PC-9 (cell line): ENCODE results near the gene DUSP18. TPM values are rescaled to one million over a fixed set of nuclear protein-coding genes. Genes with fewer than 3 reads are reported as not detected.

Experiments
- BruUV-seq: library from RNA; stranded (reverse); fragments of 400-500 nt; replicated peaks from 2 replicates; lab custom pipeline; 2021; lab: Mats Ljungman, UMichigan
- CTCF ChIA-PET: fragments of 300-600 bp; sonication (Branson Sonifier 250); formaldehyde crosslinking; loops from one replicate; lab custom pipeline; 2022; ENCODE audit warnings: antibody characterized with exemption; lab: Charles Lee
- POLR2A ChIA-PET: fragments of 300-600 bp; sonication (Branson Sonifier 250); formaldehyde crosslinking; loops from one replicate; lab custom pipeline; 2022; ENCODE audit warnings: antibody characterized with exemption; ENCODE audit not compliant: unreplicated experiment; lab: Charles Lee
- DNase-seq, 2 experiments: peaks; one replicate each; pipeline versions ENCODE4 v3.0.0 to v3.0.0-alpha.2; 2015 to 2022; ENCODE audit warnings: mixed read lengths in 1 of 2
- H2AFZ ChIP-seq: fragments of 200-600 bp; sonication (generic); 2 replicates; pipeline ENCODE4 v1.8.1; 2017; ENCODE audit warnings: antibody characterized with exemption
- H3F3A ChIP-seq: fragments of 200-600 bp; sonication (generic); 2 replicates; pipeline ENCODE4 v1.8.1; 2017; ENCODE audit warnings: antibody characterized with exemption, mild to moderate bottlenecking, low read depth; ENCODE audit not compliant: insufficient read depth
- H3K27ac ChIP-seq: fragments of 200-600 bp; sonication (generic); 2 replicates; pipeline ENCODE4 v1.6.1; 2016; ENCODE audit warnings: mixed run types
- H3K27me3 ChIP-seq: fragments of 200-600 bp; sonication (generic); 2 replicates; pipeline ENCODE4 v1.6.1; 2016; ENCODE audit warnings: low read depth, mixed run types; ENCODE audit not compliant: insufficient read depth
- H3K36me3 ChIP-seq: fragments of 200-600 bp; sonication (generic); 2 replicates; pipeline ENCODE4 v1.6.1; 2016; ENCODE audit warnings: low read depth, mixed run types
- H3K4me1 ChIP-seq: fragments of 200-600 bp; sonication (generic); replicated peaks from 2 replicates; pipeline ENCODE4 v1.6.1; 2016; ENCODE audit warnings: mixed run types; ENCODE audit not compliant: insufficient read depth
- H3K4me2 ChIP-seq: fragments of 200-600 bp; sonication (generic); 2 replicates; pipeline ENCODE4 v1.6.1; 2017; ENCODE audit warnings: mixed run types
- H3K4me3 ChIP-seq: fragments of 200-600 bp; sonication (generic); 2 replicates; pipeline ENCODE4 v1.6.1; 2016; ENCODE audit warnings: mixed run types
- H3K79me2 ChIP-seq: fragments of 200-600 bp; sonication (generic); 2 replicates; pipeline ENCODE4 v1.6.1; 2017; ENCODE audit warnings: low read depth, mixed run types
- H3K9me2 ChIP-seq: fragments of 200-600 bp; sonication (generic); 2 replicates; pipeline ENCODE4 v1.8.1; 2017; ENCODE audit warnings: mild to moderate bottlenecking; ENCODE audit not compliant: insufficient read depth
- H3K9me3 ChIP-seq: fragments of 200-600 bp; sonication (generic); 2 replicates; pipeline ENCODE4 v1.8.1; 2016; ENCODE audit warnings: low read depth; ENCODE audit not compliant: insufficient read depth
- H4K20me1 ChIP-seq: fragments of 200-600 bp; sonication (generic); 2 replicates; pipeline ENCODE4 v1.8.1; 2017; ENCODE audit not compliant: insufficient read depth
- EZH2 ChIP-seq: fragments of 200-600 bp; sonication (generic); IDR thresholded peaks from 2 replicates; pipeline ENCODE4 v1.8.0; 2017; ENCODE audit warnings: antibody characterized with exemption, low read depth
- intact Hi-C: fragments of 100-400 bp; cut with micrococcal nuclease; formaldehyde crosslinking; loops from one replicate; pipeline ENCODE4 v1.10.0; 2022; ENCODE audit not compliant: unreplicated experiment
- total RNA-seq: library from RNA; stranded (reverse); gene quantifications from 2 replicates; pipeline ENCODE4 v1.2.3, GENCODE V29; 2021
- TF ChIP-seq, protein P1 (sequence below): fragments of 200-600 bp; sonication (generic); conservative IDR thresholded peaks from 2 replicates; pipeline ENCODE4 v1.6.1; 2017; ENCODE audit warnings: mixed run types, antibody characterized with exemption, mild to moderate bottlenecking, moderate library complexity

The DUSP18 gene
- total RNA-seq, 1 experiment from 2014 or later, result 11.0 TPM

DNA sequence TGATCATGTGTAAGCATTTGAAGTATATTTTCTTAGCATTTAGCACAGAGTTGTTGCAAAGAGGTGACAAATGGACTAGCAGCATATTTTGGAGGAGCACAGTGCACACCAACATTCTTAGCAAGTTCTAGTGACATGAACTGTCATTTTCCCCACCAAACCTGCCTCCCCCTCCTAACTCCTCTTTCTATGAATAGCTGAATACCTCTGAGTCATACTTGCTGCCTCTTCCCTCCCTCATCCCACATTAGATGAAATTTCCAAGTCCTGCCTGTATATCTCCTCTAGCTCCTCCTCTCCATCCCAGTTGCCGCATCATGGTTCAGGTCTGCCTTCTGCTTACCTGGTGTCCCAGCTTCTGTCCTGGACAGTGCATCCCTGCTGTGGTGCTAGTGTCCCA, 34.2 kb upstream of the DUSP18 start:
- POLR2A ChIA-PET, result interaction anchor here (0.5 kb wide), 1 partner anchor 1005 kb away, joined by 3 read pairs; no protein-coding TSS in a partner anchor
- Histone ChIP-seq H3K36me3 (no peaks in the 10 kb centered on the region), H3K9me3 (no peaks in the 10 kb centered on the region), H3K27me3 (no peaks in the 10 kb centered on the region), H3K4me3 (no peak overlapping the region), H3K4me2 (no peak overlapping the region), H3K27ac (no peak overlapping the region), H3K4me1 (peaks cover 13% of the 10 kb centered on the region), H3K79me2 (no peaks in the 10 kb centered on the region), H3K9me2 (no peaks in the 10 kb centered on the region), H4K20me1 (no peaks in the 10 kb centered on the region; the same call in 1 of the 2 replicates), H3F3A (peaks cover 19% of the 10 kb centered on the region), H2AFZ (no peak overlapping the region)
- CTCF ChIA-PET, result interaction anchor here (0.6 kb wide), 1 partner anchor 1298 kb away, joined by 3 read pairs; no protein-coding TSS in a partner anchor
- intact Hi-C loops, result no loop called here
- peak in 1 of 2 experiments; percentile 10 for DNase-seq
- TF ChIP-seq, protein P1, sequence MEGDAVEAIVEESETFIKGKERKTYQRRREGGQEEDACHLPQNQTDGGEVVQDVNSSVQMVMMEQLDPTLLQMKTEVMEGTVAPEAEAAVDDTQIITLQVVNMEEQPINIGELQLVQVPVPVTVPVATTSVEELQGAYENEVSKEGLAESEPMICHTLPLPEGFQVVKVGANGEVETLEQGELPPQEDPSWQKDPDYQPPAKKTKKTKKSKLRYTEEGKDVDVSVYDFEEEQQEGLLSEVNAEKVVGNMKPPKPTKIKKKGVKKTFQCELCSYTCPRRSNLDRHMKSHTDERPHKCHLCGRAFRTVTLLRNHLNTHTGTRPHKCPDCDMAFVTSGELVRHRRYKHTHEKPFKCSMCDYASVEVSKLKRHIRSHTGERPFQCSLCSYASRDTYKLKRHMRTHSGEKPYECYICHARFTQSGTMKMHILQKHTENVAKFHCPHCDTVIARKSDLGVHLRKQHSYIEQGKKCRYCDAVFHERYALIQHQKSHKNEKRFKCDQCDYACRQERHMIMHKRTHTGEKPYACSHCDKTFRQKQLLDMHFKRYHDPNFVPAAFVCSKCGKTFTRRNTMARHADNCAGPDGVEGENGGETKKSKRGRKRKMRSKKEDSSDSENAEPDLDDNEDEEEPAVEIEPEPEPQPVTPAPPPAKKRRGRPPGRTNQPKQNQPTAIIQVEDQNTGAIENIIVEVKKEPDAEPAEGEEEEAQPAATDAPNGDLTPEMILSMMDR, result no peak
- no TSS peak for BruUV-seq

DNA sequence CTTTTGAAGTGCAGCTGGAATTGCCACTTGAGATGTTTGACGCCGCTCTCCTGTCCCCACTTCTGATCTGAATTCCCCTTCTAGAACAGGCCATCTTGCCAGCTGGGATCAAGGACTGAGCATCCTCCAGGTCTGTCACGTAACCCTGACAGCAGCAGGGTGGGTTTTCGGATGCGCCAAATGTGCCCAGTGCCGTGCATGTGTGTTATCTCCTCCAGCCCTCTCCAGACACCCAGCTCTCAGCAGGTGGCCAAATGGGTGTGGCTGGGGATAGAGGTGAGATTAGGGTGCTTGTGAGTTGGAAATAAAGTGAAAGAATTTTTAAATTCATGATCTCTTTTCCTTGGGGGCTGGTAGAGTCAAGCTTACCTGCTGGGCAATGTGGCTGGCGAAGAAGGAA, 30.3 kb upstream of the DUSP18 start:
- peaks cover 18% of the 10 kb centered on the region for H3K4me1 ChIP-seq

DNA sequence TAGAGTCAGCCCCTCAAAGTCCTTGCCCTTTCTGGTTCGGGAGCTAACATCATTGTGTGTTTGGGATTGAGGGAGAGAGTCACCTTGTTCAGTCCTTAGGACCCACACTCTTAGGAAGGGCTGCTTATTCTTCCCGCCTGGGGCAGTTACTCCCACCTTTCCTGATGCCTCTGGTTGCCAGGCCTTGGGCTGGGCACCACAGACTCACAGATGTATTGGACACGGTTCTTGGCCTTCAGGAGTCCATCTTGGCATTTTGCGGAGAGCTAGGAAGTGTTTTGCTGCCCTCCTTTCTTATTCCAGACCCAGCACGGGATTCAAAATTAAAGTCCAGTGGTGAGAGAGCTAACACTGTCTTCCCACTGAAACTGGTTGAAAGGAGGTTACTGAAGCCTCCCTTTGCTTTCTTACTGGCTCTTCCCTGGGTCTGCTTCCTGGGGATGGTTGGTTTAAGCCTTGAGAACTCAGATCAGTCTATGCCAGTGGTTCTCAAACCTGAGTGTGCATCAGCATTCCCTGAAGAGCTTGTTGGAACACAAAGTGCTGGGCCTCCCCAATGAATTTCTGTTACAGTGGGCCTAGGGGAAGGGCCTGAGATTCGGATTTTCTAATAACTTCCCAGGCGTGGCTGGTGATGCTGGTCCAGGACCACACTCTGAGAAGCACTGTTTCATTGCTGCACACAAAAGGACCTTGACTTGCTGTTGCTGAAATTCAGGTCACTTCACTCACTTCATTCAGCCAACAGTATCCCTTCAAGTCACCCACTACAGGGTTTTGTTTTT, 28.4 kb upstream of the DUSP18 start:
- intact Hi-C loops, result loop anchor here (2.0 kb wide), 1 partner anchor 27 kb away; no protein-coding TSS in a partner anchor
- ChIA-PET CTCF (no interaction called here), POLR2A (no interaction called here)
- no peak overlapping the region for H3K4me3 ChIP-seq
- H3K27me3 ChIP-seq, result no peaks in the 10 kb centered on the region
- TF ChIP-seq, protein P1, result no peak
- no peak for TF ChIP-seq EZH2
- peaks cover 10% of the 10 kb centered on the region for H3F3A ChIP-seq
- H3K79me2 ChIP-seq, result no peaks in the 10 kb centered on the region
- H4K20me1 ChIP-seq, result no peaks in the 10 kb centered on the region; the same call in 1 of the 2 replicates
- no peak for DNase-seq
- peaks cover 5% of the 10 kb centered on the region; the same call in 1 of the 2 replicates for H3K4me1 ChIP-seq
- H3K4me2 ChIP-seq, result peak overlapping the region; percentile 74; the same call in 1 of the 2 replicates
- no peak overlapping the region for H3K27ac ChIP-seq
- TSS peak; percentile 30 for BruUV-seq
- no peaks in the 10 kb centered on the region for H3K9me3 ChIP-seq
- no peak overlapping the region for H2AFZ ChIP-seq
- H3K9me2 ChIP-seq, result no peaks in the 10 kb centered on the region
- no peaks in the 10 kb centered on the region for H3K36me3 ChIP-seq

More for the DNA sequence above, 30.3 kb upstream of the DUSP18 start:
- Histone ChIP-seq H3K9me3 (no peaks in the 10 kb centered on the region), H3K27me3 (no peaks in the 10 kb centered on the region), H3K4me2 (no peak overlapping the region), H3F3A (peaks cover 16% of the 10 kb centered on the region), H3K4me3 (no peak overlapping the region), H2AFZ (no peak overlapping the region), H3K9me2 (no peaks in the 10 kb centered on the region), H3K27ac (no peak overlapping the region), H4K20me1 (no peaks in the 10 kb centered on the region; the same call in 1 of the 2 replicates), H3K79me2 (no peaks in the 10 kb centered on the region), H3K36me3 (no peaks in the 10 kb centered on the region)
- intact Hi-C loops, result no loop called here
- BruUV-seq, result no TSS peak
- DNase-seq, result no peak
- ChIA-PET POLR2A (no interaction called here), CTCF (no interaction called here)
- TF ChIP-seq EZH2, result no peak
- TF ChIP-seq, protein P1, result no peak
